Measurements from ENCODE around the gene AZU1.

The AZU1 gene

DNA sequence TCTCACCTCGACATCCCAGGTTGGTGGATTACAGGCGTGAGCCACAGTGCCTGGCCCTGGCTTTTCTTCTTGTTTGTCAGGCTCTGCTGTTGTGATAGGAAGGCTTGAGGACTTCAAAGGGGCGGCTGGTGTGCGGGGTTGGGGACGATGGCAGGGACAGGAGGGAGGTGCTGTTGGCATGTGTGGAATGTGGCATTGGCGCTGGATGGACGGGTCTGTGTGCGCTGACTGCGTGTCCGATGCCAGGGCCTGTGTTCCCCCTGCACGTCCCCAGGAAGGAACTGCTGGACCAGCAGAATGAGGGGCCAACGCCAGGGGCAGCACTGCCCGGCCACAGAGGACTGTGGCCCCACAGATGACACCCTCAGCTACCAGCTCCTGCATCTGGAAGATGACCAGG is 43.1 kb upstream of the AZU1 start:
- DNase-seq (ENCODE audit: insufficient read length, low spot score): no peak
- TF ChIP-seq, protein P1, sequence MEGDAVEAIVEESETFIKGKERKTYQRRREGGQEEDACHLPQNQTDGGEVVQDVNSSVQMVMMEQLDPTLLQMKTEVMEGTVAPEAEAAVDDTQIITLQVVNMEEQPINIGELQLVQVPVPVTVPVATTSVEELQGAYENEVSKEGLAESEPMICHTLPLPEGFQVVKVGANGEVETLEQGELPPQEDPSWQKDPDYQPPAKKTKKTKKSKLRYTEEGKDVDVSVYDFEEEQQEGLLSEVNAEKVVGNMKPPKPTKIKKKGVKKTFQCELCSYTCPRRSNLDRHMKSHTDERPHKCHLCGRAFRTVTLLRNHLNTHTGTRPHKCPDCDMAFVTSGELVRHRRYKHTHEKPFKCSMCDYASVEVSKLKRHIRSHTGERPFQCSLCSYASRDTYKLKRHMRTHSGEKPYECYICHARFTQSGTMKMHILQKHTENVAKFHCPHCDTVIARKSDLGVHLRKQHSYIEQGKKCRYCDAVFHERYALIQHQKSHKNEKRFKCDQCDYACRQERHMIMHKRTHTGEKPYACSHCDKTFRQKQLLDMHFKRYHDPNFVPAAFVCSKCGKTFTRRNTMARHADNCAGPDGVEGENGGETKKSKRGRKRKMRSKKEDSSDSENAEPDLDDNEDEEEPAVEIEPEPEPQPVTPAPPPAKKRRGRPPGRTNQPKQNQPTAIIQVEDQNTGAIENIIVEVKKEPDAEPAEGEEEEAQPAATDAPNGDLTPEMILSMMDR (IDR thresholded peaks at IDR 0.05; ENCODE audit: insufficient read depth, missing control alignments): no peak
- FAIRE-seq: no peak

DNA sequence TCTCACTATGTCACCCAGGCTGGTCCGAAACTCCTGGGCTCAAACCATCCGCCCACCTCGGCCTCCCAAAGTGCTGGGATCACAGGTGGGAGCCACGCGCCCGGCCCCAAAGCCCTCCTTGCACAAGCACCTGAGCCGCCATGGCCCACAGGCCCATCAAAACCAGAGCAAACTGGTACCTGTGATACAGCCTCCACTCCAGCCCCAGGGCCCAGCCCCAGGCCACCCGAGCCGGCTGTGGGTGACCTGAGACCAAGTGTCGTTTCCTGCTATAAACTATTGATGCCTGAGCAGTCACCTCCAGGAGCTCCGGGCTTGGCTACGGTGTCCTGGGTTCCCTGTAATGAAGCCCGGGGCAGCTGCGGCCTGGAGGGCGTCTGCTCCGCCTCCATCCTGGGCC is 40.1 kb upstream of the AZU1 start:
- TF ChIP-seq, protein P1 (IDR thresholded peaks at IDR 0.05; ENCODE audit: insufficient read depth, missing control alignments): no peak
- DNase-seq (ENCODE audit: insufficient read length, low spot score) (no peak), FAIRE-seq (no peak)

DNA sequence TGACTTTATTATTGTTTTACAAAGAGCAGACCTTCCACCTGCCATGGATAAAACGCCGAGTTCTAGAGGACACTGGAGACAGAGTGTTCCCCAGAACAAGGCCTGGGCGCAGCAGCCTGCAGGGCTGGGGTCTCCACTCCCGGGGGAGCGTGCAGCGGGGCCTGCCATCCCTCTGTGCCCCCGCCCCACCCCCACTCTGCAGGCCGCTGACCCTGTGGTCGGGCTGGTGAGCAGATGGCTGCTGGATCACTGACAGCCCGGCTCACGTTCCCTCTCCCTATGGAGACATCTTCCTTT is 39.0 kb upstream of the AZU1 start:
- TF ChIP-seq, protein P1 (IDR thresholded peaks at IDR 0.05; ENCODE audit: insufficient read depth, missing control alignments): no peak
- FAIRE-seq (no peak), DNase-seq (ENCODE audit: insufficient read length, low spot score) (no peak)

DNA sequence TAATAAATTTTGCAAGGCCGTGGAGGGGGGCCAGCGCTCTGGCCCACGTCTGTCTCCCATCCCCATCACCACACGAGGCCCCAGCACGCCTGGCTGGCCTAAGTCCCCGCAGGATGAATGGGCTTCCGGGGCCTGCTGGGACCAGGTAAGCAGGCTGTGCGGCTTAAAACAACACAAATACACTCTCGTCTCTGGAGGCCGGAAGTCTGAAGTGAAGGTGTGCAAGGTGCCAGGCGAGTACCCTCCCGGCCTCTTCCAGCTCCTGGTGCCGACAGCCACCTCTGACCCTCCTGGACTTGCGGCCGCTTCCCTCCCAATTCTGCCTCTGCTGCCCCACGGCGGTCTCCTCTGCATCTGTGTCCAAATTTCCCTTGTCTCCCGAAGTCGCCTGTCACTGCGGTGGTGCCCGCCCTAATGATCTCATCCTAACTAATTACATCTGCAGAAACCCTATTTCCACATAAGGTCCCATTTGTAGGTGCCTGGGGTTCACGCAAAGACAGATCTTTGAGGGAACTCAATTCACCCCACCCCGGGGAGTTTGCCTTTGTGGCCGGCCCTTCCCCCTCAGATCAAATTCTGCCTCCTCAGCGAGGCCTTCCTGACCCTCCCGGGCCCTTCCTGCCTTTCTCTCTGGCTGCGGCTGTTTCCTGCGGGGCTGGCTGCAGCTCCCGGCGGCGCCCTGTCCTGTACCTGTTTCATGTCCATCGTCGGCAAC is 38.5 kb upstream of the AZU1 start:
- TF ChIP-seq, protein P1 (IDR thresholded peaks at IDR 0.05; ENCODE audit: insufficient read depth, missing control alignments): no peak
- FAIRE-seq (no peak), DNase-seq (ENCODE audit: insufficient read length, low spot score) (no peak)

GRCh38 chr19:789701-790060 is 38.0 kb upstream of the AZU1 start:
- TF ChIP-seq, protein P1 (IDR thresholded peaks at IDR 0.05; ENCODE audit: insufficient read depth, missing control alignments): no peak
- no peak for FAIRE-seq
- DNase-seq (ENCODE audit: insufficient read length, low spot score): no peak

DNA sequence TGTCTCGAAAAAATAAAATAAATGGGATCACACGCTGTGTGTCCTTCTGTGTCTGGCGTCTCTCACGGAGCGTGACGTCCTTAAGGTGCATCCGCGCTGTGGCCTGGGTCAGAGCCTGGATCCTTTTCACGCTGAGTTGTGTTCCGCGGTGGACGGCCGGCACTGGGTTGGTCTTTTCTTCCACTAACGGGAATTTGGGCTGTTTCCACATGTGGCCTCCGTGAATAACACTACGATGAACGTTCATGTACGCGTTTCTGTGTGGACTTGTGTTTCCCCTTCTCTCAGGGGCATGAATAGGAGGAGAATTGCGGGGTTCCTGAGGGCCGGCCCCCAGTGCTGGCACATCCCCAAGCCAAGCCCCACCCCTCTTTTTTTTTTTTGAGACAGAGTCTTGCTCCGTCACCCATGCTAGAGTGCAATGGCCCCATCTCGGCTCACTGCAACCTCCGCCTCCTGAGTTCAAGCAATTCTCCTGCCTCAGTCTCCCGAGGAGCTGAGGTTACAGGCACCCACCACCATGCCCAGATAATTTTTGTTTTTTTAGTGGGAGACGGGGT is 36.5 kb upstream of the AZU1 start:
- DNase-seq (ENCODE audit: insufficient read length, low spot score) (no peak), FAIRE-seq (no peak)

More for the DNA sequence above, 36.5 kb upstream of the AZU1 start:
- TF ChIP-seq, protein P1 (IDR thresholded peaks at IDR 0.05; ENCODE audit: insufficient read depth, missing control alignments): no peak

All from D721Med (cell line).